A549 (cell line): ENCODE results near the gene P2RX6. TPM values are rescaled to one million over a fixed set of nuclear protein-coding genes. Genes with fewer than 3 reads are reported as not detected.
A peak's percentile ranks its signal among the peaks of the same experiment; 100 is the strongest.

Source experiments
- ATAC-seq, 2 experiments: fragments of 200-7000 bp in 1 of 2; fragments of >200 bp in 1 of 2; cut with Nextera tagmentation in 1 of 2; cut with Tn5 transposase in 1 of 2; 3 replicates each; pipeline versions ENCODE4 v1.8.0 to v1.9.1; 2018 to 2020; ENCODE audit warnings: mild to moderate bottlenecking in 1 of 2, moderate library complexity in 1 of 2
- CTCF ChIA-PET: fragments of 300-600 bp; sonication (Branson Sonifier 250); formaldehyde crosslinking; extraction: SDS; loops from one replicate; lab custom pipeline; 2021; ENCODE audit warnings: antibody characterized with exemption, inconsistent platforms; lab: Yijun Ruan, JAX
- POLR2A ChIA-PET: fragments of 350-600 bp; formaldehyde crosslinking; extraction: SDS; loops from one replicate; lab custom pipeline; 2021; ENCODE audit warnings: antibody characterized with exemption, inconsistent platforms; lab: Yijun Ruan, JAX
- DNase-seq, 2 experiments: peaks; one replicate each; pipeline versions ENCODE4 v3.0.0 to v3.0.0-alpha.2; 2011 to 2016; ENCODE audit warnings: low read depth in 1 of 2, low spot score in 1 of 2
- FAIRE-seq: peaks from 2 replicates; lab custom pipeline; 2011; peaks lifted over from hg19 to GRCh38; lab: Jason Lieb, UNC
- H3K27ac ChIP-seq, 2 experiments: fragments of >200 bp; sonication (Bioruptor Twin); formaldehyde crosslinking; 3 replicates each; pipeline ENCODE4 v1.5.1; 2016 to 2017
- H3K4me1 ChIP-seq: fragments of >200 bp; sonication (Bioruptor Twin); formaldehyde crosslinking; 3 replicates; pipeline ENCODE4 v1.6.1; 2016
- H3K4me2 ChIP-seq: fragments of >200 bp; sonication (Bioruptor Twin); formaldehyde crosslinking; 3 replicates; pipeline ENCODE4 v1.6.1; 2016
- H3K4me3 ChIP-seq: fragments of >200 bp; sonication (Bioruptor Twin); formaldehyde crosslinking; 3 replicates; pipeline ENCODE4 v1.5.1; 2016
- H3K9me3 ChIP-seq: fragments of >200 bp; sonication (Bioruptor Twin); formaldehyde crosslinking; 3 replicates; pipeline ENCODE4 v1.6.1; 2016
- CBX2 ChIP-seq: fragments of 200-600 bp; sonication (generic); IDR thresholded peaks from 2 replicates; pipeline ENCODE4 v1.6.1; 2016; ENCODE audit warnings: low read depth, mild to moderate bottlenecking, borderline replicate concordance
- ESRRA ChIP-seq: fragments of 150-350 bp; IDR thresholded peaks from 2 replicates; pipeline ENCODE4 v1.6.1; 2014; ENCODE audit warnings: mild to moderate bottlenecking, low read length, borderline replicate concordance
- FOSB ChIP-seq: fragments of 250-450 bp; sonication (Bioruptor Pico); IDR thresholded peaks from 2 replicates; pipeline ENCODE4 v1.5.0; 2020; ENCODE audit warnings: mild to moderate bottlenecking, moderate library complexity
- FOSL2 ChIP-seq, 2 experiments: fragments of 450-650 bp in 1 of 2; fragments of >200 bp in 1 of 2; sonication (Bioruptor Twin) in 1 of 2; formaldehyde crosslinking; IDR thresholded peaks; 2 replicates each; pipeline versions ENCODE4 v1.5.0 to v1.6.1; 2016 to 2020; ENCODE audit warnings: mild to moderate bottlenecking in 1 of 2, moderate library complexity in 1 of 2
- HEYL ChIP-seq: fragments of 250-450 bp; sonication (Bioruptor Pico); IDR thresholded peaks from 2 replicates; pipeline ENCODE4 v1.8.0; 2021; ENCODE audit warnings: mild to moderate bottlenecking, moderate library complexity
- HOXB5 ChIP-seq: fragments of 250-450 bp; sonication (Bioruptor Pico); IDR thresholded peaks from 2 replicates; pipeline ENCODE4 v1.5.0; 2020; ENCODE audit warnings: mild to moderate bottlenecking, moderate library complexity
- JUN ChIP-seq, 2 experiments: fragments of >200 bp; sonication (Bioruptor Twin); formaldehyde crosslinking; IDR thresholded peaks; 2 replicates in 1 of 2; 3 replicates in 1 of 2; pipeline ENCODE4 v1.6.1; 2016 to 2017
- KDM1A ChIP-seq: fragments of 200-600 bp; sonication (generic); IDR thresholded peaks from 2 replicates; pipeline ENCODE4 v1.6.1; 2016; ENCODE audit warnings: low read depth, mild to moderate bottlenecking
- MAX ChIP-seq: IDR thresholded peaks from 2 replicates; pipeline ENCODE4 v1.6.1; 2012
- NFE2L2 ChIP-seq: fragments of 150-350 bp; conservative IDR thresholded peaks from 2 replicates; pipeline ENCODE4 v1.6.1; 2014; ENCODE audit warnings: low read length
- PBX3 ChIP-seq: IDR thresholded peaks from 2 replicates; pipeline ENCODE4 v1.6.1; 2012
- PHF8 ChIP-seq: fragments of 200-600 bp; sonication (generic); IDR thresholded peaks from 2 replicates; pipeline ENCODE4 v1.6.1; 2016; ENCODE audit warnings: low read depth, mild to moderate bottlenecking, antibody characterized with exemption, moderate library complexity, borderline replicate concordance
- RARB ChIP-seq: fragments of 250-450 bp; sonication (Bioruptor Pico); IDR thresholded peaks from 2 replicates; pipeline ENCODE4 v1.8.0; 2021; ENCODE audit warnings: mild to moderate bottlenecking, moderate library complexity
- SMC3 ChIP-seq: fragments of >200 bp; sonication (Bioruptor Twin); formaldehyde crosslinking; IDR thresholded peaks from 3 replicates; pipeline ENCODE4 v1.6.1; 2018; ENCODE audit warnings: inconsistent platforms
- USF2 ChIP-seq: fragments of 450-650 bp; IDR thresholded peaks from 2 replicates; pipeline ENCODE4 v1.6.1; 2014; ENCODE audit warnings: antibody characterized with exemption
- ZNF302 ChIP-seq: fragments of 250-450 bp; sonication (Bioruptor Pico); IDR thresholded peaks from 2 replicates; pipeline ENCODE4 v1.9.0; 2021; ENCODE audit warnings: inconsistent platforms, mild to moderate bottlenecking, moderate library complexity
- WGBS: methylation state at CpG from one replicate; pipeline ENCODE4 v1.1.6; 2017; ENCODE audit errors: missing lambda C conversion rate; 5-methylcytosine and 5-hydroxymethylcytosine counted together
- polyA plus RNA-seq, 4 experiments: library from polyadenylated mRNA; depleted of rRNA in 3 of 4; stranded (reverse); fragments of >200 nt; fragmentation: RNase III in 1 of 4; extraction: RNeasy Plus Mini Kit Qiagen cat#74134 plus additional on column Dnase treatment in 1 of 4; gene quantifications; 2 replicates in 3 of 4; 3 replicates in 1 of 4; pipeline ENCODE4 v1.2.3, GENCODE V29; 2011 to 2017
- TF ChIP-seq, protein P1 (sequence below): IDR thresholded peaks from 2 replicates; pipeline ENCODE4 v1.6.1; 2012; ENCODE audit warnings: low read depth, borderline replicate concordance

The P2RX6 gene
- polyA plus RNA-seq, 2 of the 4 experiments (the other 2 are of a cell fraction): 0.67 to 0.92 TPM

DNA sequence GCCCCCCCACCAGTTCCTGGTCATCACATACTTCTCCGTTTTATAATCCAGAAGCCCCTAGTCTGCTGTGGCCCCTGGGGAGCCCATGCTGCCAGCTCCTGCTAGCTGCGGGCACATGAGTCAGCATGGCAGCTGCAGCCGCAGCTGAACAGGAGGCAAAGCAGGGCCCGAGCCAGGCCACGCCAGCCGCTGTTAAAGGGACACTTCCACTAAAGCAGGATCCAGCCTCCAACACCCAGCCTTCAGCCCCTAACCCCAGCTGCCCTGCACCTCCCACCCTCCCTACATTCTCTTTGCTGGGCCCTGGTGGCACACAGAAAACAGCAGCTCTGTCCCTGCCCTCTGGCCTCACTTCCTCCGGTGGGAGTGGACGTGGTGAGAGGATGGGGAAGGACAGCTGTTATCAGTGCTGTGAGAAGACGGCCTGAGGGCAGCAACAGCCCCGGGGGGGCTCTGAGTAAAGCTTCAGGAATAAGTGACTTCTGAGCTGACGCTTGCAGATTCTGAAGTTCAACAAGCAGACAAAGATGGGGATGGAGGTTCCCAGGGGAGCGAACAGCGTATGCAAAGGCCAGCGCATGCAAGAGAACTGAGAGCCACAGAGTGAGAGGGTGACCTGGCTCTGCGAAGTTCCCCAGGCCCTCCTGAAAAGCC lies 30.1 kb downstream of the P2RX6 start:
- DNase-seq: no peak
- peak overlapping the region; percentile 49 for H3K4me3 ChIP-seq
- TF ChIP-seq FOSL2 (IDR thresholded peaks at IDR 0.05) (no peak), FOSL2 (CRISPR knock-in tag; IDR thresholded peaks at IDR 0.05) (no peak), SMC3 (no peak), JUN (IDR thresholded peaks at IDR 0.05) (no peak), PHF8 (no peak), HEYL (CRISPR knock-in tag) (no peak), ESRRA (no peak), ZNF302 (CRISPR knock-in tag) (no peak), FOSB (CRISPR knock-in tag) (no peak), USF2 (no peak), KDM1A (no peak), CBX2 (no peak), NFE2L2 (no peak), PBX3 (no peak), MAX (no peak), RARB (CRISPR knock-in tag) (no peak)
- TF ChIP-seq, all 56 proteins: peak for 0
- WGBS: 47% methylated on average over 11 of the region's 15 CpGs
- POLR2A ChIA-PET: interaction anchor here (0.6 to 1.9 kb wide), 3 partner anchors 30 to 63 kb away, joined by 3 to 6 read pairs (median 4); partner anchors contain the start of genes LZTR1 and THAP7
- no peak for FAIRE-seq
- CTCF ChIA-PET: interaction anchor here (0.8 to 1.6 kb wide), 4 partner anchors 11 to 58 kb away, joined by 3 to 5 read pairs (median 3); no protein-coding TSS in a partner anchor
- H3K4me1 ChIP-seq: peaks cover 12% of the 10 kb centered on the region
- peak; percentile 47 to 55; a peak in 5 of 6 replicates for ATAC-seq
- H3K4me2 ChIP-seq: peak overlapping the region; percentile 79
- H3K9me3 ChIP-seq: no peaks in the 10 kb centered on the region
- H3K27ac ChIP-seq: peak overlapping the region; percentile 11 to 80; a peak in 4 of 6 replicates

- TF ChIP-seq PHF8 (peak; percentile 26; the same call in 1 of the 2 replicates), PBX3 (peak; percentile 89), HOXB5 (CRISPR knock-in tag) (no peak)
- TF ChIP-seq, protein P1, sequence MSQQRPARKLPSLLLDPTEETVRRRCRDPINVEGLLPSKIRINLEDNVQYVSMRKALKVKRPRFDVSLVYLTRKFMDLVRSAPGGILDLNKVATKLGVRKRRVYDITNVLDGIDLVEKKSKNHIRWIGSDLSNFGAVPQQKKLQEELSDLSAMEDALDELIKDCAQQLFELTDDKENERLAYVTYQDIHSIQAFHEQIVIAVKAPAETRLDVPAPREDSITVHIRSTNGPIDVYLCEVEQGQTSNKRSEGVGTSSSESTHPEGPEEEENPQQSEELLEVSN: no peak
- TF ChIP-seq, all 56 proteins: peak for 2
- peak within 1 kb of the TSS; percentile 49 for H3K4me3 ChIP-seq
- no peaks in the 10 kb centered on the region for H3K9me3 ChIP-seq
- peak within 1 kb of the TSS; percentile 35 to 80; a peak in 4 of 6 replicates for H3K27ac ChIP-seq
- WGBS: 23% methylated on average over 20 of the region's 47 CpGs
- peak within 1 kb of the TSS; percentile 79 for H3K4me2 ChIP-seq
- peaks cover 12% of the 10 kb centered on the region for H3K4me1 ChIP-seq
- DNase-seq: peak; percentile 78 to 89
- FAIRE-seq: no peak
- peak; percentile 92 to 98 for ATAC-seq
- CTCF ChIA-PET: interaction anchor here (0.8 to 1.3 kb wide), 2 partner anchors 10 to 57 kb away, joined by 3 read pairs; no protein-coding TSS in a partner anchor
- POLR2A ChIA-PET: interaction anchor here (1.3 to 1.9 kb wide), 2 partner anchors 43 to 63 kb away, joined by 4 to 6 read pairs; partner anchors contain the start of genes LZTR1 and THAP7
Observed at GRCh38 chr22:21045585-21046294, 30.8 kb downstream of the P2RX6 start, which contains the start of gene LRRC74B. LRRC74B (plus strand) TSS chr22:21045946; CDS start chr22:21045987, 41 bp downstream.
